Measurements from ENCODE around the gene ZNHIT1.
"Not testable (repeated sequence)": the region's sequence is repeated elsewhere in the genome, so short reads cannot be mapped to it uniquely, and the experiment has no call there.

The ZNHIT1 gene

DNA sequence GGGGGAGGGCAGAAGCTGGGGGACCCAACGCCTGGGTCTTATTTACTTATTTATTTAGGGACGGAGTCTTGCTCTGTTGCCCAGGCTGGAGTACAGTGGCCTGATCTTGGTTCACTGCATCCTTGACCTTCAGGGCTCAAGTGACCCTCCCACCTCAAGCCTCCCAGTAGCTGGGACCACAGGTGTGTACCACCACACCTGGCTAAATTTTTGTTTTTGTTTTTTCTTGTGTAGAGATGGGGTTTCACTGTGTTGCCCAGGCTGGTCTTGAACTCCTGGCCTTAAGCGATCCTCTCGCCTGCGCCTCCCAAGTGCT is 15.4 kb upstream of the ZNHIT1 start:
- peaks cover 14% of the 10 kb centered on the region for H3K4me1 Mint-ChIP-seq (ENCODE audit: low read depth)
- H3K27me3 Mint-ChIP-seq, result peaks cover 43% of the 10 kb centered on the region
- H3K4me3 Mint-ChIP-seq, result no peak overlapping the region
- peaks cover 13% of the 10 kb centered on the region for H3K36me3 Mint-ChIP-seq (ENCODE audit: low read depth)
- DNase-seq, result no peak
- H3K9me3 Mint-ChIP-seq, result no peaks in the 10 kb centered on the region
- H3K27ac Mint-ChIP-seq, result no peak overlapping the region

GRCh38 chr7:101203740-101204738 is 13.9 kb upstream of the ZNHIT1 start:
- Mint-ChIP-seq H3K27me3 (peaks cover 40% of the 10 kb centered on the region), H3K27ac (peak overlapping the region; percentile 42), H3K36me3 (ENCODE audit: low read depth) (peaks cover 25% of the 10 kb centered on the region), H3K4me3 (peak overlapping the region; percentile 38), H3K4me1 (ENCODE audit: low read depth) (peaks cover 14% of the 10 kb centered on the region)
- DNase-seq, result peak; percentile 44
- not testable (repeated sequence) for H3K9me3 Mint-ChIP-seq

- Mint-ChIP-seq H3K9me3 (no peaks in the 10 kb centered on the region), H3K36me3 (ENCODE audit: low read depth) (peaks cover 41% of the 10 kb centered on the region), H3K27ac (no peak overlapping the region), H3K4me3 (no peak overlapping the region), H3K27me3 (peaks cover 27% of the 10 kb centered on the region), H3K4me1 (ENCODE audit: low read depth) (peaks cover 10% of the 10 kb centered on the region)
- DNase-seq, result no peak
These were observed 11.9 kb upstream of the ZNHIT1 start for GRCh38 chr7:101205901-101206664.

DNA sequence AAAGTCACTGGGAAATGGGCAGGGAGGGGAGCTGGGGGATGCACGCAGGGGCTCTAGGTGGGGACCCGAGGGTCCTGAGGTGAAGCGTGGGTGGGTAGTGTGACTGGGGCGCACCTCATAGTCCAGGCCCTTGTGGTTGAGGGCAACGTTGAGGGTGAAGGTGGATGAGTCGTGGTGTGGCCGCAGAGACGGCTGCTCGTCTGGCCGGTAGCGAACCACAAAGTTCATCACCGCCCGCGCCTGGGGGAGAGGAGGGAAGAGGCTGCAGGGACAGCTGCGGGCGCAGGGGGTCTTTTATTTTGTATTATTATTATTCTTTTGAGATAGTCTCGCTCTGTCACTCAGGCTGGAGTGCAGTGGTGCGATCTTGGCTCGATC is 11.3 kb upstream of the ZNHIT1 start:
- H3K4me3 Mint-ChIP-seq, result no peak overlapping the region
- peaks cover 21% of the 10 kb centered on the region for H3K27me3 Mint-ChIP-seq
- H3K4me1 Mint-ChIP-seq (ENCODE audit: low read depth), result peaks cover 10% of the 10 kb centered on the region

GRCh38 chr7:101207459-101207858 is 10.5 kb upstream of the ZNHIT1 start:
- no peak overlapping the region for H3K27ac Mint-ChIP-seq

More for the DNA sequence above, 11.3 kb upstream of the ZNHIT1 start:
- peaks cover 43% of the 10 kb centered on the region for H3K36me3 Mint-ChIP-seq (ENCODE audit: low read depth)
- H3K9me3 Mint-ChIP-seq, result no peaks in the 10 kb centered on the region
- DNase-seq, result no peak
- no peak overlapping the region for H3K27ac Mint-ChIP-seq

DNA sequence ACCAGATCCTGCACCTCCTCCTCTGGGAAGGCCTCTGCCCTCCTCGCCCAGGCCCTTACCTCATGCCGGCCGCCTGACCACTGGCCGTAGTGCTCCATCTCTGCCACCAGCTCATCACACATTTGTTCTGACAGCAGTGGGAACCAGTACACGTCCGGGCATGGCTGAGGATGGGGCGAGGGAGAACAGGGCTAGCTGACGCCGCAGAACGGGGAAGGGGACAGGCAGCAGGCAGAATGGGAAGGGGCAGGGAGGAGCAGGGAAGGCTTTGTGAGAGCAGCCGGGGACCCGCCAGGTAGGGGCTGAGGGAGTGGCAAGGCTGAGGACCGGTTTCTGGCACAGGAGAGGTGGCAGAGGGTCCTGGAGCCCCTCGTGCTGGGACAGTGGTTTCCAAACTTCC is 9.2 kb upstream of the ZNHIT1 start:
- Mint-ChIP-seq H3K4me1 (ENCODE audit: low read depth) (peaks cover 6% of the 10 kb centered on the region), H3K27me3 (peaks cover 3% of the 10 kb centered on the region), H3K9me3 (no peaks in the 10 kb centered on the region), H3K4me3 (no peak overlapping the region), H3K36me3 (ENCODE audit: low read depth) (peaks cover 51% of the 10 kb centered on the region), H3K27ac (no peak overlapping the region)
- no peak for DNase-seq

More at GRCh38 chr7:101207459-101207858, 10.5 kb upstream of the ZNHIT1 start:
- DNase-seq, result no peak
- peaks cover 10% of the 10 kb centered on the region for H3K4me1 Mint-ChIP-seq (ENCODE audit: low read depth)
- H3K4me3 Mint-ChIP-seq, result no peak overlapping the region
- H3K36me3 Mint-ChIP-seq (ENCODE audit: low read depth), result peaks cover 49% of the 10 kb centered on the region
- no peaks in the 10 kb centered on the region for H3K9me3 Mint-ChIP-seq
- H3K27me3 Mint-ChIP-seq, result peaks cover 15% of the 10 kb centered on the region

DNA sequence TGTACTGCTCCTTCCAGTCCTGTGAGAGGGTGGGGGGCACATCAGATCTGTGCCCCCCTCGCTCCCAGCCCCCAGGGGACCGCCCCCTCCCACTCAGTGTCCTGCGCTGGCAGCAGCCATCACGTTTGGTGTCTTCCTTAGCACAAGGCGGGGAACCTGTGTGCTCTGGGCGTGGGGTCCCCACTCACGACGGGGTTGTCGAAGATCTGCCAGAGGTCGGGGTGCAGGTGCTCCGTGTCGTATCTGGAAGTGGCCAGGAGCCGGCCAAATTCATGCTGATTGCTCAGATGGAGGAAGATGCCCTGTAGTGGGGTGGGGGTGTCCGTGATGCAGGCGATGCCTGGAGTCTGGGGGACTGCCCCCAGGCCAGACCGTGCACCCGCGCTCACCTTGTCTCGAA is 7.8 kb upstream of the ZNHIT1 start:
- H3K4me1 Mint-ChIP-seq (ENCODE audit: low read depth), result no peaks in the 10 kb centered on the region
- H3K27me3 Mint-ChIP-seq, result no peaks in the 10 kb centered on the region
- DNase-seq, result no peak
- no peak overlapping the region for H3K27ac Mint-ChIP-seq
- no peaks in the 10 kb centered on the region for H3K9me3 Mint-ChIP-seq
- H3K36me3 Mint-ChIP-seq (ENCODE audit: low read depth), result peaks cover 64% of the 10 kb centered on the region
- no peak overlapping the region for H3K4me3 Mint-ChIP-seq

DNA sequence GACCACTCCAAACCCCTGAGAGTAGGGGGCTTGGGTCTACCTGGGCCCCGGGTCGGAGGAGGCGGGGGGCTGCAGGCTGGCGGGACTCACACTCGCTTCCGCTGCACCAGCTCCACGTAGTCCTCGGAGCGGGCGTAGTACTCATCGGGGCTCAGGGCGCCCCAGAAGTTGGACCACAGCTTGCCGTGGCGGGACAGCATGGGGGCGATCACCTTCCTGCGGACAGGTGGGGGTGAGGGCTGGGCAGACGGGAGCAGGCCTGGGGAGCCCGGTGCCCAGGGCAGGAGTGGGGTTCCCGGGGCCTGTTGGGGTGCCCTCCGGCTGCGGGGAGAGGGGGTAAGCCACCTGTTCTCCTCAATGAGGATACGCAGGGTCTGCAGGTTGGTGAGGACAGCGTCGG is 6.5 kb upstream of the ZNHIT1 start:
- Mint-ChIP-seq H3K27ac (no peak overlapping the region), H3K9me3 (no peaks in the 10 kb centered on the region), H3K4me1 (ENCODE audit: low read depth) (peaks cover 9% of the 10 kb centered on the region), H3K4me3 (no peak overlapping the region), H3K36me3 (ENCODE audit: low read depth) (peaks cover 68% of the 10 kb centered on the region), H3K27me3 (no peaks in the 10 kb centered on the region)
- DNase-seq, result no peak

DNA sequence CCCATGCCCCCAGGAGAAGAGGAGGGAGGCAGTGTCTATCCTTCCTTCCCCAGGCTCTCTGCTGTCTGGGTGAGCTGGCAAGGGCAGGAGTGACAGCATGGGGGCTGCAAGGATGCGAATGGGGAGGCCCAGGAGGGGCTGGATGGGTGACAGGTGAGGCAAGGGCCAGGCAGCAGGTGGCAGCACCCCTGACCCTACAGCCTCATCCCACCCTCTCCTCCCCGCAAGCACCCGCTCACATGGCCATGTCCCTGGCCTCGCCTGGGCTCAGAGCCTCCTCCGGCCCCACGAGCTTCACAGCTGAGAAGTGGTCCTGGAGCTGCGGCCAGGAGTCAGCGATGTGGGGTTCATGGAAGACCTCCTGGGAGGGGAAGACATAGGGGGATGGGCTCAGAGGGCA is 6.0 kb upstream of the ZNHIT1 start:
- DNase-seq, result no peak
- peaks cover 12% of the 10 kb centered on the region for H3K4me1 Mint-ChIP-seq (ENCODE audit: low read depth)
- H3K9me3 Mint-ChIP-seq, result no peaks in the 10 kb centered on the region
- H3K27ac Mint-ChIP-seq, result no peak overlapping the region
- peaks cover 69% of the 10 kb centered on the region for H3K36me3 Mint-ChIP-seq (ENCODE audit: low read depth)
- no peaks in the 10 kb centered on the region for H3K27me3 Mint-ChIP-seq
- H3K4me3 Mint-ChIP-seq, result no peak overlapping the region

DNA sequence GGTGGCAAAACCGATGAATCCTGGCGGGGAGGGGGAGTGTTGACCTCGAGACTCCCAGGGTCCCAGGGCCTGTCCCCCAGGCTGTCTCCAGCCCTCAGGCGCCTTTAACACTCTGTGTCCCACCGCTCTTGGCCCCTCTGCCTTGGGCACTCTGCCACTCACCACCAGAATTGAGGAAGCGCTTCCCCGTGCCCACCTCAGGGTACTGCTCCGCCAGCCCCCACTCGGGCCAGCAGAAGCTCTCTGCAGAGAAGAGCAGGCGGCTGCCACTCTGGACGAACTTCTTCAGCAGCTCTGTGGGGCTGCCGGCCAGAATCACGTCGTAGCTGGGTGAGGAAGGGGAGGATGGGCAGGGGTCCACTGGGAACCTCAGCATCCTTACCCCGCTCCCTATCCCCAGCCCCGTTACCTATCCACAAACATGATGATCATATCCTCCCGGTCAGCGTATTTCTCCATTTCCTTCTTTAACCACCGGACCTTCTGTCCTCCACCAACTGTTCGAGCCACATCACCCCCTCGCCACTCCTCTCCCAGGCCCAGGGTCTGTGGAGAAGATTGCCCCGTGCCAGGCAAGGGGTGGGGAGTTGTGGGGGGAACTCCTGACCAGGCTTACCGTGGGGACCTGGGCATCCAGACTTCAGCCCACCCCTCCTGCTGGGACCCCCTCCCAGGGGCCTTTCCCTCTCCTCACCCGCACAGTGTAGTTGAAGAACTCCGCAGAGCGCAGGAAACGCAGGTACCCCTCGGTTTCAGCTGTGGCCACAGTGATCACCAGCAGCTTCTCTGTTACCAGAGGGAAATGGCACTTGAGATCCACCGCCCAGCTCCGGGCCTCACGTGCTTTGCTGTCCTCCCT is 1.7 kb upstream of the ZNHIT1 start:
- Mint-ChIP-seq H3K27me3 (no peaks in the 10 kb centered on the region), H3K4me1 (ENCODE audit: low read depth) (peaks cover 27% of the 10 kb centered on the region), H3K27ac (peak overlapping the region; percentile 81)

GRCh38 chr7:101216860-101217387 is 1.0 kb upstream of the ZNHIT1 start:
- H3K27me3 Mint-ChIP-seq, result no peaks in the 10 kb centered on the region
- H3K36me3 Mint-ChIP-seq (ENCODE audit: low read depth), result peaks cover 54% of the 10 kb centered on the region
- H3K4me3 Mint-ChIP-seq, result peak overlapping the region; percentile 94
- peak overlapping the region; percentile 91 for H3K27ac Mint-ChIP-seq
- no peak for DNase-seq
- peaks cover 32% of the 10 kb centered on the region for H3K4me1 Mint-ChIP-seq (ENCODE audit: low read depth)
- H3K9me3 Mint-ChIP-seq, result no peaks in the 10 kb centered on the region

More for the DNA sequence above, 1.7 kb upstream of the ZNHIT1 start:
- DNase-seq, result peak; percentile 36
- Mint-ChIP-seq H3K9me3 (no peaks in the 10 kb centered on the region), H3K4me3 (peak overlapping the region; percentile 94), H3K36me3 (ENCODE audit: low read depth) (peaks cover 50% of the 10 kb centered on the region)

DNA sequence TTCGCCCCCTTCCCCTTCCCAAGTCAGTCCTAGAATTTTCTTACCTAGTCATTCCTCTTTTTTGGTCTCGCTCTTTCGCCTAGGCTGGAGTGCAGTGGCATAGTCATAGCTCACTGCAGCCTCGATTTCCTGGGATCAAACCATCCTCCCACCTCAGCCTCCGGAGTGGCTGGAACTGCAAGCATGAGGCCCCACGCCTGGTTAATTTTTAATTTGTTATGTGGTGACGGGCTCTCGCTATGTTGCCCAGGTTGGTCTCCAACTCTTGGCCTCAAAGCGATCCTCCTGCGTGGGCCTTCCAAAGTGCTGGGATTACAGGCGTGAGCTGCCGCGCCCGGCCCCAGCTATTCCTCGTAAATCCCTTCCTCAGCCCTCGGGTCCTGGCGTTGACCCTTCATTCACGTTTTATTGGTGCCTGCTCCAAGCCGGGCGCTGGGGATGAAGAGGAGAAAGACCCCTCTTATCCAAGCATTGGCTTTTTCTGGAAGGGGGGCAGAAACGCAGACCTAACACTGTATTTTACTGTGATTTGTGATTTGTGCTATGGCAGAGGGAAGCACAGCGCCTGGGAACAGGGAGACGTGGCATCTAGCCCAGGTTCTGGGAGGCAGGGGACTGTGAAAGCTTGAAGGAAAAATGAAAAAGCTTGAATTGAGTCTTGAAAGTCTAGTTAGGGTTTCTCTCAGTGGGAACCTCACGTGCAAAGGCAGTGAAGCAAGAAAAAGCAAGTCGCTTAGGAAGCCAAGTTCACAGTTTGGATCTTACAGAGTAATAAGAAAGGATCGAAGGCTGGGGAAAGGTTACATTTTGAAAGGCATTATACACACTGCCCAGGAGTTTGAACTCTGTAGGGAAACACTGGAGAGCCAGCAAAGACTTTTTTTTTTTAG is 516 bp downstream of the ZNHIT1 start:
- Mint-ChIP-seq H3K27ac (peak overlapping the region; percentile 91), H3K9me3 (no peaks in the 10 kb centered on the region), H3K4me1 (ENCODE audit: low read depth) (peaks cover 36% of the 10 kb centered on the region), H3K36me3 (ENCODE audit: low read depth) (peaks cover 63% of the 10 kb centered on the region), H3K27me3 (no peaks in the 10 kb centered on the region), H3K4me3 (peak overlapping the region; percentile 94)
- DNase-seq, result no peak

DNA sequence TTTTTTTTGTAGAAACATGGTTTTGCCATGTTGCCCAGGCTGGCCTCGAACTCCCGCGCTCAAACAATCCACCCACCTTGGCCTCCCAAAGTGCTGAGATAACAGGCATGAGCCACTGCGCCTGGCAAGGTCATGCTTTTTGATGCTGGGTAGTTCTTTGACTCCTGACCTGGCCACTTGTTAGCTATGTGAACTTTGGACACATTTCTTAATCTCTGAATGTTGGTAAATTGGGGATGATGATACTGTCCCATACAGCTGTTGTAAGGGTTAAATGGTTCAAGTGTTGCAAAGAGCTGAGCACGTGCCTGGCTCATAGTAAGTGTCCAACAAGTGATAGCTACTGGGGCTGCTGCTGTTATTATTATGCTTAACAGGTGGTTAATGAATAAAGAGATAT is 2.3 kb downstream of the ZNHIT1 start:
- Mint-ChIP-seq H3K4me1 (ENCODE audit: low read depth) (peaks cover 36% of the 10 kb centered on the region), H3K27me3 (no peaks in the 10 kb centered on the region), H3K4me3 (no peak overlapping the region), H3K36me3 (ENCODE audit: low read depth) (peaks cover 65% of the 10 kb centered on the region), H3K27ac (no peak overlapping the region), H3K9me3 (no peaks in the 10 kb centered on the region)
- DNase-seq, result no peak
